CD4-positive, alpha-beta T cell (primary cell): ENCODE results near the gene NUMBL. TPM values are rescaled to one million over a fixed set of nuclear protein-coding genes. Genes with fewer than 3 reads are reported as not detected.

Source experiments
- ATAC-seq: fragments of 200-7000 bp; cut with Tn5 transposase; one replicate; pipeline ENCODE4 v1.10.0; 2022; ENCODE audit warnings: mild to moderate bottlenecking; ENCODE audit not compliant: poor library complexity
- CTCF ChIA-PET: fragments of 350-600 bp; sonication (Branson Sonifier 250); formaldehyde crosslinking; loops from one replicate; lab custom pipeline; 2021; ENCODE audit warnings: antibody characterized with exemption, inconsistent platforms; lab: Charles Lee
- POLR2A ChIA-PET: fragments of 350-600 bp; sonication (Branson Sonifier 250); formaldehyde crosslinking; loops from one replicate; lab custom pipeline; 2021; ENCODE audit warnings: antibody characterized with exemption, inconsistent platforms; lab: Charles Lee
- DNase-seq, 14 experiments: peaks; one replicate each; pipeline ENCODE4 v3.0.0-alpha.2; 2013 to 2020; ENCODE audit warnings: mixed read lengths in 2 of 14
- H3K27ac ChIP-seq, 2 donors: one replicate each; pipeline versions ENCODE4 v1.5.1 to v1.7.0; 2013; ENCODE audit warnings: low read length in 2 of 2, low read depth in 1 of 2, mild to moderate bottlenecking in 1 of 2
- H3K27me3 ChIP-seq, 2 experiments: 1 replicate in 1 of 2; 2 replicates in 1 of 2; pipeline versions ENCODE4 v1.6.1 to v1.7.0; 2013; ENCODE audit warnings: low read length in 2 of 2, control low read depth in 1 of 2, mild to moderate bottlenecking in 1 of 2, moderate library complexity in 1 of 2; ENCODE audit not compliant: insufficient read depth in 2 of 2, control insufficient read depth in 1 of 2
- H3K36me3 ChIP-seq: one replicate; pipeline ENCODE4 v1.6.1; 2013; ENCODE audit warnings: low read length, control low read depth; ENCODE audit not compliant: insufficient read depth
- H3K4me1 ChIP-seq: one replicate; pipeline ENCODE4 v1.6.1; 2013; ENCODE audit warnings: low read length, control low read depth; ENCODE audit not compliant: insufficient read depth
- H3K4me3 ChIP-seq: one replicate; pipeline ENCODE4 v1.5.1; 2013; ENCODE audit warnings: mild to moderate bottlenecking, low read length, moderate library complexity
- H3K9me3 ChIP-seq, 2 experiments: 1 replicate in 1 of 2; 2 replicates in 1 of 2; pipeline versions ENCODE4 v1.6.1 to v1.7.0; 2013; ENCODE audit warnings: low read length in 2 of 2, mild to moderate bottlenecking in 2 of 2, control low read depth in 1 of 2, moderate library complexity in 1 of 2; ENCODE audit not compliant: control insufficient read depth in 1 of 2, insufficient read depth in 1 of 2
- H3K27ac Mint-ChIP-seq: one replicate; pipeline ENCODE4 v1.8.0; 2020; ENCODE audit warnings: mixed read lengths
- H3K27me3 Mint-ChIP-seq: one replicate; pipeline ENCODE4 v1.8.0; 2021; ENCODE audit warnings: mixed read lengths
- H3K36me3 Mint-ChIP-seq: one replicate; pipeline ENCODE4 v1.8.0; 2021; ENCODE audit warnings: low read depth, mixed read lengths
- H3K4me1 Mint-ChIP-seq: one replicate; pipeline ENCODE4 v1.8.0; 2021; ENCODE audit warnings: low read depth, mixed read lengths
- H3K4me3 Mint-ChIP-seq: one replicate; pipeline ENCODE4 v1.8.0; 2020; ENCODE audit warnings: mild to moderate bottlenecking, mixed read lengths
- H3K9me3 Mint-ChIP-seq: one replicate; pipeline ENCODE4 v1.8.0; 2020; ENCODE audit warnings: mixed read lengths
- intact Hi-C, 2 experiments: fragments of 100-400 bp; cut with DNase I in 1 of 2; cut with micrococcal nuclease in 1 of 2; formaldehyde crosslinking; loops; one replicate each; pipeline versions ENCODE4 v1.15.1 to v1.9.0; 2023 to 2025; cut with DNase I, micrococcal nuclease
- total RNA-seq, 174 experiments: library from RNA in 2 of 174; stranded (reverse) in 2 of 174; gene quantifications; one replicate each; pipeline ENCODE4 v1.2.3 and lab custom pipeline; 2021 to 2026
- TF ChIP-seq, protein P1 (sequence below): fragments of 200-600 bp; IDR thresholded peaks from one replicate; pipeline ENCODE4 v1.8.0; 2022; ENCODE audit warnings: antibody characterized with exemption, mild to moderate bottlenecking

Gene NUMBL
- total RNA-seq, 2 experiments from 2014 or later, result 5.2 to 5.4 TPM

DNA sequence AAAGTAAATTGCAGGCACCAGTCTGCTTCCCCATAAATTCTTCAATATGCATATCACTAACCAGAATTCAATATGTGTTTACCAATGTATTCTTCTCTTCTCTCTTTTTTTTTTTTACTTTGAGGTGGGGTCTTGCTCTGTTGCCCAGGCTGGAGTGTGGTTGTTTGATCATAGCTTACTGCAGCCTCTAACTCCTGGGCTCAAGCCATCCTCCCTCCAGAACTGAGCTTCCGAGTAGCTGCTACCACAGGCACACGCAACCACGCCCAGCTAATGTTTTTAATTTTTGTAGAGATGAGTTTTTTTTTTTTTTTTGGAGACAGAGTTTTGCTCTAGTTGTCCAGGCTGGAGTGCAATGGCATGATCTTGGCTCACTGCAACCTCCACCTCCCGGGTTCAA lies 72.5 kb downstream of the NUMBL start:
- Mint-ChIP-seq H3K27ac (no peak overlapping the region), H3K36me3 (peaks cover 61% of the 10 kb centered on the region), H3K4me1 (peaks cover 26% of the 10 kb centered on the region), H3K9me3 (no peaks in the 10 kb centered on the region), H3K27me3 (no peaks in the 10 kb centered on the region), H3K4me3 (no peak overlapping the region)
- H3K36me3 ChIP-seq, result peaks cover 30% of the 10 kb centered on the region
- POLR2A ChIA-PET, result interaction anchor here (0.6 to 0.7 kb wide), 2 partner anchors 8 to 17 kb away, joined by 3 to 4 read pairs; no protein-coding TSS in a partner anchor
- intact Hi-C loops, result no loop called here
- no peak overlapping the region for H3K4me3 ChIP-seq
- ATAC-seq (no peak), DNase-seq (no peak)
- H3K27me3 ChIP-seq, result no peaks in the 10 kb centered on the region
- H3K27ac ChIP-seq, result no peak overlapping the region
- CTCF ChIA-PET, result interaction anchor here (1.5 to 2.1 kb wide), 2 partner anchors 12 to 16 kb away, joined by 5 to 9 read pairs; no protein-coding TSS in a partner anchor
- peaks cover 0 to 5% of the 10 kb centered on the region in 2 experiments for H3K9me3 ChIP-seq
- peaks cover 32% of the 10 kb centered on the region for H3K4me1 ChIP-seq
- TF ChIP-seq, protein P1, sequence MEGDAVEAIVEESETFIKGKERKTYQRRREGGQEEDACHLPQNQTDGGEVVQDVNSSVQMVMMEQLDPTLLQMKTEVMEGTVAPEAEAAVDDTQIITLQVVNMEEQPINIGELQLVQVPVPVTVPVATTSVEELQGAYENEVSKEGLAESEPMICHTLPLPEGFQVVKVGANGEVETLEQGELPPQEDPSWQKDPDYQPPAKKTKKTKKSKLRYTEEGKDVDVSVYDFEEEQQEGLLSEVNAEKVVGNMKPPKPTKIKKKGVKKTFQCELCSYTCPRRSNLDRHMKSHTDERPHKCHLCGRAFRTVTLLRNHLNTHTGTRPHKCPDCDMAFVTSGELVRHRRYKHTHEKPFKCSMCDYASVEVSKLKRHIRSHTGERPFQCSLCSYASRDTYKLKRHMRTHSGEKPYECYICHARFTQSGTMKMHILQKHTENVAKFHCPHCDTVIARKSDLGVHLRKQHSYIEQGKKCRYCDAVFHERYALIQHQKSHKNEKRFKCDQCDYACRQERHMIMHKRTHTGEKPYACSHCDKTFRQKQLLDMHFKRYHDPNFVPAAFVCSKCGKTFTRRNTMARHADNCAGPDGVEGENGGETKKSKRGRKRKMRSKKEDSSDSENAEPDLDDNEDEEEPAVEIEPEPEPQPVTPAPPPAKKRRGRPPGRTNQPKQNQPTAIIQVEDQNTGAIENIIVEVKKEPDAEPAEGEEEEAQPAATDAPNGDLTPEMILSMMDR, result no peak

GRCh38 chr19:40616941-40617340 lies 73.5 kb downstream of the NUMBL start:
- Mint-ChIP-seq H3K27ac (no peak overlapping the region), H3K4me3 (no peak overlapping the region), H3K4me1 (peaks cover 34% of the 10 kb centered on the region), H3K36me3 (peaks cover 54% of the 10 kb centered on the region), H3K27me3 (no peaks in the 10 kb centered on the region), H3K9me3 (no peaks in the 10 kb centered on the region)
- Histone ChIP-seq H3K4me3 (no peak overlapping the region), H3K36me3 (peaks cover 21% of the 10 kb centered on the region), H3K27ac (no peak overlapping the region), H3K27me3 (no peaks in the 10 kb centered on the region), H3K9me3 (peaks cover 0 to 6% of the 10 kb centered on the region in 2 experiments), H3K4me1 (peaks cover 42% of the 10 kb centered on the region)
- ChIA-PET POLR2A (interaction anchor here (4.6 kb wide), 1 partner anchor 13 kb away, joined by 51 read pairs; no protein-coding TSS in a partner anchor), CTCF (interaction anchor here (2.8 kb wide), 1 partner anchor 17 kb away, joined by 26 read pairs; no protein-coding TSS in a partner anchor)
- no peak for DNase-seq
- ATAC-seq, result no peak
- intact Hi-C loops, result no loop called here
- TF ChIP-seq, protein P1, result no peak

GRCh38 chr19:40616178-40616577 lies 74.3 kb downstream of the NUMBL start:
- intact Hi-C loops, result no loop called here
- peaks cover 0 to 6% of the 10 kb centered on the region in 2 experiments for H3K9me3 ChIP-seq
- peaks cover 15% of the 10 kb centered on the region for H3K36me3 ChIP-seq
- DNase-seq (no peak), ATAC-seq (no peak)
- Mint-ChIP-seq H3K36me3 (peaks cover 46% of the 10 kb centered on the region), H3K9me3 (no peaks in the 10 kb centered on the region), H3K4me3 (no peak overlapping the region), H3K27me3 (no peaks in the 10 kb centered on the region), H3K27ac (peak overlapping the region; percentile 95), H3K4me1 (peaks cover 39% of the 10 kb centered on the region)
- H3K27me3 ChIP-seq, result no peaks in the 10 kb centered on the region
- CTCF ChIA-PET, result interaction anchor here (1.7 to 2.8 kb wide), 4 partner anchors 11 to 18 kb away, joined by 5 to 26 read pairs (median 8); no protein-coding TSS in a partner anchor
- POLR2A ChIA-PET, result interaction anchor here (4.6 kb wide), 1 partner anchor 12 kb away, joined by 51 read pairs; no protein-coding TSS in a partner anchor
- TF ChIP-seq, protein P1, result no peak
- peaks cover 50% of the 10 kb centered on the region for H3K4me1 ChIP-seq
- no peak overlapping the region for H3K4me3 ChIP-seq
- peak overlapping the region in 1 of 2 donors; percentile 41 for H3K27ac ChIP-seq

Other genes starting within 250 kb of the NUMBL start
- 10 to 100 TPM; 17.4 to 19.2 TPM for gene SERTAD3, start 246.3 kb downstream of the NUMBL start, total RNA-seq
- gene BLVRB, start 224.9 kb downstream of the NUMBL start, total RNA-seq, result 1 to 10 TPM; 4.3 to 5.2 TPM
- gene SPTBN4, start 223.7 kb downstream of the NUMBL start, total RNA-seq, result under 1 TPM; 0.59 to 0.88 TPM
- 10 to 100 TPM; 82.5 to 92.9 TPM for gene SHKBP1, start 113.8 kb downstream of the NUMBL start, total RNA-seq
- 100 to 1,000 TPM; 116 to 134 TPM for gene LTBP4, start 89.3 kb downstream of the NUMBL start, total RNA-seq
- 10 to 100 TPM; 16.4 to 18.3 TPM for gene COQ8B, start 26.2 kb upstream of the NUMBL start, total RNA-seq
- 1 to 10 TPM; 3.7 to 4.5 TPM for gene ITPKC, start 26.5 kb upstream of the NUMBL start, total RNA-seq
- 1 to 10 TPM; 3.9 to 5.7 TPM for gene ACTMAP, start 59.8 kb upstream of the NUMBL start, total RNA-seq
- gene SNRPA, start 60.6 kb upstream of the NUMBL start, total RNA-seq, result 10 to 100 TPM; 60.3 to 76.7 TPM
- gene MIA, start 84.9 kb upstream of the NUMBL start, total RNA-seq, result not detected
- 10 to 100 TPM; 26.6 to 26.9 TPM for gene RAB4B, start 87.6 kb upstream of the NUMBL start, total RNA-seq
- gene EGLN2, start 108.5 kb upstream of the NUMBL start, total RNA-seq, result 100 to 1,000 TPM; 150 to 151 TPM
- gene CYP2A6, start 159.8 kb upstream of the NUMBL start, total RNA-seq, result not detected
- gene CYP2A7, start 191.6 kb upstream of the NUMBL start, total RNA-seq, result not detected